ENCODE data around the gene SLC25A13. TPM values are rescaled to one million over a fixed set of nuclear protein-coding genes. Genes with fewer than 3 reads are reported as not detected.

Gene SLC25A13
- total RNA-seq, 2 donors from 2014 or later, result 13.0 to 17.1 TPM

DNA sequence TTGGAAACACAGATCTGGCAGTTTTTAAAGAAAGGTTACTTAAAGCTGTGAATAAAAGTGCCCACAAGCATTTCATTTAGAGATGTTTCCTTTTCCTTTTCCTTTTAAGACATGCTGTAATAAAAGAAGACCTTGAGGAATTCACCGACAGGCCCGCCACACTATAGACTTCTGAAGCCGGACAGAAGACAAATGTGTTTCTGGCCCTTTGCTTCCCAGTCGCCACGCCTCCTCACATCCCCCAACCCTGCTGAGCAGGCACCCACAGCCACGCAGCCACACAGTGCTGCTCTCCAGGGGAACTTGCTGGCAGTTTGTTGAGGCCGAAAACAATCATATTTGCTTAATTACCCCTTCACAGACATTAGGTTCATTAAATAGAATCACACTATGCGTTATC, 83.4 kb downstream of the SLC25A13 start:
- no peaks in the 10 kb centered on the region for H3K9me3 ChIP-seq (ENCODE audit: control insufficient read depth, low read length, poor library complexity, severe bottlenecking)
- no peaks in the 10 kb centered on the region for H3K27me3 Mint-ChIP-seq
- H3K4me3 Mint-ChIP-seq, result no peak overlapping the region
- peaks cover 17% of the 10 kb centered on the region for H3K4me1 Mint-ChIP-seq
- ATAC-seq (no peak), DNase-seq (no peak)
- H3K36me3 Mint-ChIP-seq (ENCODE audit: low read depth), result peaks cover 6% of the 10 kb centered on the region
- no peak overlapping the region for H3K27ac Mint-ChIP-seq

DNA sequence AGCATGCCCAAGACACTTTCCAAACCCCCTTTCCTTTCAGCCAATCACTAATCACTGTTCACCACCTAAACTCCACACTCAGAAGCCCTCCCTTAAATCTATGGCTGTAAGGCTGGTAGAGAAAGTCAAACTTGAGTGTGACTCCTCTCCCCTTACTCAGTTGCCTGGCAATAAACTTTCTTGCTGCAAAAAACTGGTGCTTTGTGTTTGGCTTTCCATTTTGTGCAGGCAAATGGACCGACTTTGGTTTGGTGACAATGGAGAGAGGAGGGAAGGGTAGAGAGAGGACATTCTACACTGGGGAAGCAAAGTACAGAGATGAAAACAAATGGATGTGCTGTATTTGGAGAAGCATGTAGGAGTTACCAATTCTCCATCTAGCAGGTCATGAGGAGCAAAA, 84.9 kb downstream of the SLC25A13 start:
- no peak overlapping the region for H3K4me3 Mint-ChIP-seq
- H3K27ac Mint-ChIP-seq, result no peak overlapping the region
- peaks cover 6% of the 10 kb centered on the region for H3K36me3 Mint-ChIP-seq (ENCODE audit: low read depth)
- DNase-seq (no peak), ATAC-seq (no peak)
- no peaks in the 10 kb centered on the region for H3K9me3 ChIP-seq (ENCODE audit: control insufficient read depth, low read length, poor library complexity, severe bottlenecking)
- H3K27me3 Mint-ChIP-seq, result no peaks in the 10 kb centered on the region
- peaks cover 10% of the 10 kb centered on the region for H3K4me1 Mint-ChIP-seq

DNA sequence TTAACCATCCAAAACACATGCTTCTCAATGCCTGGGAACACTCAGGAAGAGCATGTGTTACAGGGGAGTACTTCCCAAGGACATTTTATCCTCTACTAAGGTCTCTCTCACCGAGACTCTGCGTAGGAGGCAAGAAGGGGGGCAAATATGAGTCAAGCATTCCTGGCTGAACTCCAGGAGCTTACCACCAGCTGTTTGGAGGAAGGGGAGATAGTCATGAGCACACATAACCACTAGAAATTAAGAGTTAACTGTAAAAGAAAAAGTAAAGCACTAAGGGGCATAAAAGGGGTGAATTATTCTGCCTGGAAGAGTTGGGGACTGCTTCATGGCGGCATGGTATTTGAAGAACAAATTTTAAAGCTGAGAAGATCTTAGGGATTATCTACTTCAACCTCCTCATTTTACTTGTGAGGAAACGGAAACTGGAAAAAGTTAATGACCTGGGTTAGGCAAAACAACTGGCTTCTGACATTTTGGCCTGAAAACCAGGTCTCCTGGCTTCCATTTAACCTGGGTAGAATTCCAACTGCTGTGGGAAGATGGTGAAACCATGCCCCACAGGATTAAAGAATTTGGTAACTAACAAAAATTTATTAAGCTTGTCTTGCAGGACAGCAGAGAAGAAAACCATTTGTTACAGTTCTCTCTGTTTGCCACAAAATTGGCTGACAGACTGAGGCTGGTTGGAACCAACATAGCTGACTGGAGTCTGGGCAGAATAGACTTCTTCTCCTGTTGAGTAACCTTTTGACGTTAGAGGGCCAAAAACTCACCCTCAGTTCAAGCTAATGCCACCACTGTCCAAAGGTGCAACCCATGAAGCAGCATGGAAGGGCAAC, 85.5 kb downstream of the SLC25A13 start:
- no peak for ATAC-seq
- H3K9me3 ChIP-seq (ENCODE audit: control insufficient read depth, low read length, poor library complexity, severe bottlenecking), result no peaks in the 10 kb centered on the region
- Mint-ChIP-seq H3K4me3 (no peak overlapping the region), H3K27me3 (no peaks in the 10 kb centered on the region), H3K27ac (peak overlapping the region; percentile 32), H3K4me1 (peaks cover 8% of the 10 kb centered on the region), H3K36me3 (ENCODE audit: low read depth) (peaks cover 6% of the 10 kb centered on the region)
- DNase-seq, result no peak

DNA sequence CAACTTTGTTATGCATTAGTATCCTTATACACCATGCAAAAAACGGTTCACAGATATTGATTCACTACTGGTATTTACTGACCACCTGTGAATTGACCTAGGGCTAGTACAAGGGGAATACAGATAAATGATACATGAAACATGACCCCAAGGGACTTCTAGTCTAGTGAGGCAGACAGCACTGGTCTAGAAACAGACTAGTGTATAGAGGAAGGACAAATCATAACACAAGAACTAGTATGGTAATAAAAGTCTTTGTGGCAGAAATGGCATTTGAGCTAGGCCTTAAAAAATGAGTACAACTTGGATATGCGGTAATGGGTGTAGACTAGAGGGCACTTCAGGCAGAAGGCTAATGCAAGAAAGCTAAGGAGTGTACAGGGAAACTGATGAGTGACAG, 86.6 kb downstream of the SLC25A13 start:
- Mint-ChIP-seq H3K27ac (no peak overlapping the region), H3K4me1 (peaks cover 8% of the 10 kb centered on the region), H3K36me3 (ENCODE audit: low read depth) (peaks cover 5% of the 10 kb centered on the region), H3K27me3 (no peaks in the 10 kb centered on the region), H3K4me3 (no peak overlapping the region)
- ATAC-seq, result no peak
- no peaks in the 10 kb centered on the region for H3K9me3 ChIP-seq (ENCODE audit: control insufficient read depth, low read length, poor library complexity, severe bottlenecking)
- DNase-seq, result no peak

DNA sequence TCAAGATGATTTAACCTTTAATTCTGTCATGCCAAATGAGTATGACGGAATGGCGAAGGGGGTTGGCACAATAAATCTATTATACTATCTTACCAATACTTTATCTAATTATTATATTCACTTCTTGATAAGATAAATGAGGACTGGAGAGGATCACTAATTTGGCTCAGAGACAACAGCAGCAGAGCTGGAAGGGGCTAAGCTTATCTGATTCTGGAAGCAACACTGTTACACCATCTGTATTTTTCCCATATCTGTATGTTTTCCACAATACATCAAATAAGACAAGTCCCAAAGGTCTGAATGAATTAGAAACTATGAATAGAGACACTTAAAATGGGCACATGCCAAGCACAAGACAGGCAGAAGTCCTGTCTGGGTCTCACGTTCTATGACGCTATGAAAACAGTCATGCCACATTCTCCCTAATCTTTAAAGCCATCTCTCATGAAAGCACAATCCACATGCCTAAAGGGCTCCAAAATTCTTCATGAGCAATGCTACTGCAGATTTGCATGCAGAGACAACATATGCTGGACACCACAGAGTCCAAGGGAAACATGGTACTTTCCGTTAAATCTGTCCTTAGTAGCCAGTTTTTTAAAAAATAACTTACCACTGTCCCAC, 88.3 kb downstream of the SLC25A13 start:
- no peaks in the 10 kb centered on the region for H3K27me3 Mint-ChIP-seq
- H3K9me3 ChIP-seq (ENCODE audit: control insufficient read depth, low read length, poor library complexity, severe bottlenecking), result no peaks in the 10 kb centered on the region
- H3K27ac Mint-ChIP-seq, result no peak overlapping the region
- peaks cover 8% of the 10 kb centered on the region for H3K4me1 Mint-ChIP-seq
- no peak for DNase-seq
- peaks cover 2% of the 10 kb centered on the region for H3K36me3 Mint-ChIP-seq (ENCODE audit: low read depth)
- no peak for ATAC-seq
- no peak overlapping the region for H3K4me3 Mint-ChIP-seq

DNA sequence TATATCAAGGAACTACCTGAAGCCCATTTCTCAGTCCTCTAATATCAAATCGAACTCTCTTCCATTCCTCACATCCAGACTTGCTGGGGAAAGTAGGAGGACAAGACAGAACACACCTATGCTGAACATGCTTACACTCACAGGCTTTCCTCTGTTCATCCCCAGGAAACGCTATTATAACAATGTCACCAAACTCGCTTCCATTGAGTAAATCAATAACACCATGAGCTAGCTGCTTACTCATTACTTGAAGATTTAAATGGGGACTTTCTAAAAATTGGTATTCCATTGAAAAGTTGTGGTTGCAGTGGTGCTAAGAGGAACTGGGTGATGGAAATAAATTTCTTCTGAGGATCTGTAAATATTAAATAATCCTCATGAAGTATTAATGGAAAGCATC, 88.8 kb downstream of the SLC25A13 start:
- H3K27ac Mint-ChIP-seq, result no peak overlapping the region
- H3K4me1 Mint-ChIP-seq, result peaks cover 8% of the 10 kb centered on the region
- H3K9me3 ChIP-seq (ENCODE audit: control insufficient read depth, low read length, poor library complexity, severe bottlenecking), result no peaks in the 10 kb centered on the region
- H3K4me3 Mint-ChIP-seq, result no peak overlapping the region
- DNase-seq, result no peak
- no peak for ATAC-seq
- peaks cover 4% of the 10 kb centered on the region for H3K36me3 Mint-ChIP-seq (ENCODE audit: low read depth)
- H3K27me3 Mint-ChIP-seq, result no peaks in the 10 kb centered on the region

DNA sequence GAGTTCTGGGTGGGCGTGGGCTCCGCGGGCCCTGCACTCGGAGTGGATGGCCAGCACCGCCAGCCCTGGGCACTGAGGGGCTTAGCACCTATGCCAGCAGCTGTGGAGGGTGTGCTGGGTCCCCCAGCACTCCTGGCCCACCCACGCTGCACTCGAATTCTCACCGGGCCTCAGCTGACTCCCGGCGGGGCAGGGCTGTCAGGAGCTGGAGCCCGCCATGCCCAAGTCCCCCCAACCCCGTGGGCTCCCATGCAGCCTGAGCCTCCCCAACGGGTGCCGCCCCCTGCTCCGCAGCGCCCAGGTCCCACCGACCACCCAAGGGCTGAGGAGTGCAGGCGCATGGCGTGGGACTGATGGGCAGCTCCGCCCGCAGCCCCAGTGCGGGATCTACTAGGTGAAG, 93.1 kb downstream of the SLC25A13 start:
- ATAC-seq (no peak), DNase-seq (no peak)
- H3K9me3 ChIP-seq (ENCODE audit: control insufficient read depth, low read length, poor library complexity, severe bottlenecking), result no peaks in the 10 kb centered on the region
- H3K4me1 Mint-ChIP-seq, result peaks cover 9% of the 10 kb centered on the region
- H3K4me3 Mint-ChIP-seq, result no peak overlapping the region
- no peaks in the 10 kb centered on the region for H3K27me3 Mint-ChIP-seq
- peaks cover 7% of the 10 kb centered on the region for H3K36me3 Mint-ChIP-seq (ENCODE audit: low read depth)
- no peak overlapping the region for H3K27ac Mint-ChIP-seq

DNA sequence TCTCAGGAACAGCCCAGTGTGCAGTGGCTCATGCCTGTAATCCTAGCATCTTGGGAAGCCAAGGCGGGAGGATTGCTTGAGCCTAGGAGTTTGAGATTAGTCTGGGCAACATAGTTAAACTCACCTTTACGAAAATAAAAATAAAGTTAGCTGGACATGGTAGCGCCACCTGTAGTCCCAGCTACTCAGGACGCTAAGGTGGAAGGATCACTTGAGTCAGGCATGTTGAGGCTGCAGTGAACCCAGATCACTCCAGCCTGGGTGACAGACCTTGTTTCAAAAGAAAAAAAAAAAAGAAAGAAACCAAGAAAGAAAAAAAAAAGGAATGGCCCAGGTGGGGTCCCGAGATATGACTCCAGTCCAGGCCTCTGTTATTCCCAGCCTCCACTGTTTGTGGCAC, 96.6 kb downstream of the SLC25A13 start:
- Mint-ChIP-seq H3K27me3 (no peaks in the 10 kb centered on the region), H3K36me3 (ENCODE audit: low read depth) (peaks cover 7% of the 10 kb centered on the region), H3K27ac (no peak overlapping the region), H3K4me1 (peaks cover 14% of the 10 kb centered on the region), H3K4me3 (no peak overlapping the region)
- no peak for ATAC-seq
- no peaks in the 10 kb centered on the region for H3K9me3 ChIP-seq (ENCODE audit: control insufficient read depth, low read length, poor library complexity, severe bottlenecking)
- DNase-seq, result no peak

DNA sequence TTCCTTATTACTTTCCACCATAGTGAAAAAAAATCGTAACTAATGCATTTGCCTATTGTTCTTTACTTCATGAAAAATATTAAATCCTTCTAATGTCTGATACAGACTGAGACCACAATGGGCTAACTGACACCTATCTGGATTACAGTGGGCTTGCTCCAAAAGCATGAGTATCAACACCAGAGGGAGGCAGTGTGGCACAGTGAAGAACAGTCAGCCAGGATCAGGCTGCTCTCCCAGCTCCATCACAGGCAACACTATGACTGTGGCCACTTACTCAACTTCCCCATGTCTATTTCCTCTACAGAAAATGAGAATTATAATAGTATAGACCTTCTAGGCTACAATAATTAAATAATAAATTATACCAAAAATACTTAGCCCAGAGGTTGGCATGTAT, 97.2 kb downstream of the SLC25A13 start:
- peaks cover 15% of the 10 kb centered on the region for H3K4me1 Mint-ChIP-seq
- peaks cover 7% of the 10 kb centered on the region for H3K36me3 Mint-ChIP-seq (ENCODE audit: low read depth)
- no peak overlapping the region for H3K4me3 Mint-ChIP-seq
- no peaks in the 10 kb centered on the region for H3K27me3 Mint-ChIP-seq
- H3K27ac Mint-ChIP-seq, result no peak overlapping the region
- no peak for DNase-seq
- H3K9me3 ChIP-seq (ENCODE audit: control insufficient read depth, low read length, poor library complexity, severe bottlenecking), result no peaks in the 10 kb centered on the region
- ATAC-seq, result no peak

DNA sequence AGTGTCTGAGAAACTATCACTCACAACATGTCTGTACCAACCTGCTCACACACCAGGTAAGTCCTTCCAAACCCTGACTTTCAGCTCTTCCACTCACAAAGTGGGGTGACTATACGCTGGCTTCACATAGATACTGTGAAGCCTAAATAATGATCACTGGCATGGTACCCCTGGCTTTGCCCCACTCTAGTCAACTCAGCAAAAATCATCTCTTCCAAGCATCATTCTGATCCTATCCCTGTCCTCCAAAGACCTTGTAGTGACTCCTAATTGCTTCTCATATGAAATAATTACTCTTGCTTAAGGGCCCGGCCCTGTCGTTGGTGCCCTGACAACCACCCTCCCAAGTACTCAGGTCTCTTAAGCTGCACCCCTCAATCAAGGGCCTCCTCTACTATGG, 97.8 kb downstream of the SLC25A13 start:
- ATAC-seq, result no peak
- Mint-ChIP-seq H3K27me3 (no peaks in the 10 kb centered on the region), H3K4me1 (peaks cover 16% of the 10 kb centered on the region), H3K4me3 (no peak overlapping the region), H3K27ac (no peak overlapping the region), H3K36me3 (ENCODE audit: low read depth) (peaks cover 7% of the 10 kb centered on the region)
- no peak for DNase-seq
- no peaks in the 10 kb centered on the region for H3K9me3 ChIP-seq (ENCODE audit: control insufficient read depth, low read length, poor library complexity, severe bottlenecking)

DNA sequence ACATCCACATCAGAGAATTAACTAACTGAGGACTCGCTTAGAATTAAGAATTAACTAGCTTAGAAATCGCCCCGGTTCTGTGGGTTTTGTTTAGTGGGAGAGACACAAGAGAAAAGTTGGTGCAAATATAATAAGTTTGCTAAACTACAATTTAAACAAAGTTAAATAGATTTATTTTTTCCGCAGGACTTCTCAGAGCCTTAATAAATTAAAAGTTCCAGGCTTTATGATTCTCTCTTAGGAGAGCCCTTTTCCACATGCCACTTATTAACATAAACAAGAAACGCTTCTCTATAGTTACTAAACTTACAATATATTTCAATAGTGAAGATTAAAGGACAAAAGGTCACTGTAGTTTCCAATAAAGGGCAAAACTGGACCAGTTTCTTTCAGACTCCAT, 100.0 kb downstream of the SLC25A13 start:
- H3K4me3 Mint-ChIP-seq, result no peak overlapping the region
- peaks cover 16% of the 10 kb centered on the region for H3K4me1 Mint-ChIP-seq
- H3K27ac Mint-ChIP-seq, result no peak overlapping the region
- ATAC-seq (no peak), DNase-seq (no peak)
- peaks cover 5% of the 10 kb centered on the region for H3K36me3 Mint-ChIP-seq (ENCODE audit: low read depth)
- no peaks in the 10 kb centered on the region for H3K27me3 Mint-ChIP-seq
- no peaks in the 10 kb centered on the region for H3K9me3 ChIP-seq (ENCODE audit: control insufficient read depth, low read length, poor library complexity, severe bottlenecking)

DNA sequence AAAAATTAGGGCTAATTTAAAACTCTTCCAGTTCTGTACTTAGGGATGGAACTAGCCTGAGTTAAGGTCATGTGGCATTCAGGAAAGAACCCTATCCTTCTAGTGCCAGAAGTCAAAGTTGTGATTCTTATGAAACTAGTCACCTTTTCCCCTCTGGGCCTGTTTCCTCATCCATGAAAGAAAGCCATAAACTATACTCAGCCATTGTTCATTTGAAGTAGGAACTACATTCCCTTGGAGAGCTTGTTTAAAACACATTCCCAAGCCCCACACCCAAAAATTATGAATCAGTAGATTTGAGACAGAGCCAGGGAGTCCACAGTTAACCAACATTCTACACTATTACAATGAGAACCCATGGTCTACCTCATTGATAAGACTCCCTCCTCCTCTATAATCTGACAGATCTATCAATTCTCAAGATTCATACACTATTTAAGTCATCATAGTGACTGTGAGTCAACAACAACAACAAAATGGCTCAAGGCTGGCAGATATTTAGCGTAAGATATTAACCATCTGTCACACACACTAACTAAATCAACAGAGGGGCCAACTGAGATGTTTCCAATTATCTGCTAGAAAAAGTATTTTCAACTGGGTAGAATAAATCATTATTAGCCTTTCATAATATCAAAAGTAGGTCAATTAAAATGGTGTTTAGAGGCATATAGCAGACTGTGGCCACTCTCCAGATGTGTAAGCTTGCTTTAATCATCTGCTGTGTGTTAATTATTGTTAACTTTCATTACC, 102.3 kb downstream of the SLC25A13 start:
- Mint-ChIP-seq H3K27ac (no peak overlapping the region), H3K36me3 (ENCODE audit: low read depth) (peaks cover 5% of the 10 kb centered on the region), H3K4me3 (no peak overlapping the region), H3K4me1 (peaks cover 14% of the 10 kb centered on the region), H3K27me3 (no peaks in the 10 kb centered on the region)
- no peak for DNase-seq
- H3K9me3 ChIP-seq (ENCODE audit: control insufficient read depth, low read length, poor library complexity, severe bottlenecking), result no peaks in the 10 kb centered on the region
- ATAC-seq, result no peak

DNA sequence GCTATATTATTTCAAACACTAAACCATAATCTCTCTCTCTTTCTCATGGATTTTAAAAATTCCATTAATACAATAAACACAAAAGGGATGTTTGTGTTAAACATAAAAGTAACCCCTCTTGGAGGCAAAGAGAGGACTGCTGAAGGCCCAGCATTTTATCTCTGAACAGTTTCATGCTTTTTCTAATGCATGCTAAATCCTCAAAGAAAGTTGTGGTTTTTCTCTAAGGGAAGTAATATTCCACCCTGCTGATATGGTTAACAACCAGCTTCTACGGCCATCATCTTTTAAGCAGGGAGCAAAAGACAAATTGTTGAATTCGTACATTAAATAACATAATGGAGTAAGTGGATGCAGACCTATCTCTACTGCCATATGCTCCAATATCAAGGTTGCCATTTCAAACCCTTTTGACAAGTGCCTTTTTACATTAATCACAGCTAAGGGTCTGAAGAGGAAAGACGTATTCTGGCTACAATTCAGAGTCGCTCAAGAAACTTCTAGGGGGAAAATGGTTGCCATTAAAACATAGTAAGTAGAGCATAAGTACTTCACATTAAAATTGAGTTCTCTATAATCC, 103.1 kb downstream of the SLC25A13 start:
- peaks cover 9% of the 10 kb centered on the region for H3K4me1 Mint-ChIP-seq

More for the DNA sequence above, 103.1 kb downstream of the SLC25A13 start:
- no peak overlapping the region for H3K27ac Mint-ChIP-seq
- no peaks in the 10 kb centered on the region for H3K27me3 Mint-ChIP-seq
- H3K9me3 ChIP-seq (ENCODE audit: control insufficient read depth, low read length, poor library complexity, severe bottlenecking), result no peaks in the 10 kb centered on the region
- H3K36me3 Mint-ChIP-seq (ENCODE audit: low read depth), result no peaks in the 10 kb centered on the region
- ATAC-seq, result no peak
- no peak for DNase-seq
- H3K4me3 Mint-ChIP-seq, result no peak overlapping the region
